K562 (cell line): ENCODE measurements around the gene APOM. TPM values are rescaled to one million over a fixed set of nuclear protein-coding genes. Genes with fewer than 3 reads are reported as not detected.

Source experiments
- CHD7 ChIP-seq: fragments of 200-600 bp; sonication (generic); IDR thresholded peaks from one replicate; pipeline ENCODE4 v1.6.1; 2012; ENCODE audit warnings: mild to moderate bottlenecking, low read depth, low read length, inconsistent platforms
- ELF1 ChIP-seq: fragments of 200-800 bp; sonication (Bioruptor generic); IDR thresholded peaks from 2 replicates; pipeline ENCODE4 v1.6.1; 2016; ENCODE audit warnings: missing genetic modification characterization, missing compliant biosample characterization
- ELK1 ChIP-seq: sonication (generic); formaldehyde crosslinking; IDR thresholded peaks from 2 replicates; pipeline ENCODE4 v1.8.1; 2022; ENCODE audit warnings: missing genetic modification reagents
- NR2F6 ChIP-seq: fragments of 450-650 bp; formaldehyde crosslinking; IDR thresholded peaks from 2 replicates; pipeline ENCODE4 v1.4.0; 2020; ENCODE audit warnings: mild to moderate bottlenecking
- PRMT5 ChIP-seq: sonication (generic); formaldehyde crosslinking; IDR thresholded peaks from 2 replicates; pipeline ENCODE4 v1.5.0; 2020; ENCODE audit warnings: missing genetic modification reagents
- RBFOX2 ChIP-seq: fragments of 200-400 bp; formaldehyde crosslinking; IDR thresholded peaks from 2 replicates; pipeline ENCODE4 v1.6.1; 2017; ENCODE audit warnings: low read depth, mild to moderate bottlenecking, low read length, moderate library complexity
- TAF9B ChIP-seq: fragments of 450-650 bp; IDR thresholded peaks from 2 replicates; pipeline ENCODE4 v1.6.1; 2018; ENCODE audit warnings: mild to moderate bottlenecking; ENCODE audit not compliant: partially characterized antibody
- ZNF384 ChIP-seq: IDR thresholded peaks from 2 replicates; pipeline ENCODE4 v1.6.1; 2012; ENCODE audit warnings: low read depth, low read length, improper control_type of control experiment
- ZNF586 ChIP-seq: fragments of 450-650 bp; formaldehyde crosslinking; conservative IDR thresholded peaks from 2 replicates; pipeline ENCODE4 v1.4.0; 2020; ENCODE audit warnings: mild to moderate bottlenecking, moderate library complexity
- ZNF707 ChIP-seq: fragments of 250-450 bp; sonication (Bioruptor Pico); conservative IDR thresholded peaks from 2 replicates; pipeline ENCODE4 v1.8.0; 2022; ENCODE audit warnings: inconsistent platforms, mild to moderate bottlenecking, moderate library complexity
- polyA plus RNA-seq, 8 experiments: library from polyadenylated mRNA; depleted of rRNA in 4 of 8; stranded (reverse) in 5 of 8; unstranded in 3 of 8; fragments of >200 nt; fragmentation: Nextera tagmentation in 2 of 8; fragmentation: Illumina TruSeq in 1 of 8; extraction: Ambion mirVana in 2 of 8; extraction: Trizol in 1 of 8; gene quantifications; 2 replicates each; pipeline versions ENCODE4 v1.2.1 to v1.2.3, GENCODE V29; 2011 to 2014; ENCODE audit warnings: inconsistent platforms in 1 of 8, missing spikeins in 1 of 8
- total RNA-seq, 7 experiments: library from RNA; depleted of rRNA in 6 of 7; stranded (reverse); fragments of >200 nt in 6 of 7; fragmentation: Illumina TruSeq in 2 of 7; extraction: Trizol in 2 of 7; gene quantifications; 2 replicates each; pipeline versions ENCODE4 v1.2.1 to v1.2.3, GENCODE V29; 2011 to 2021; ENCODE audit warnings: low replicate concordance in 1 of 7
- TF ChIP-seq, protein P1 (sequence below): sonication (generic); formaldehyde crosslinking; IDR thresholded peaks from 2 replicates; pipeline ENCODE4 v1.8.0; 2022; ENCODE audit warnings: mild to moderate bottlenecking, missing genetic modification reagents, borderline replicate concordance
- TF ChIP-seq, protein P2 (sequence below): sonication (generic); formaldehyde crosslinking; IDR thresholded peaks from 2 replicates; pipeline ENCODE4 v1.8.0; 2022; ENCODE audit warnings: missing genetic modification reagents, mild to moderate bottlenecking, borderline replicate concordance

Gene APOM
- total and polyA plus RNA-seq, 9 of the 15 experiments (the other 6 are each of a cell fraction or from before 2014, with no cell fraction given): 5.7 to 24.3 (median 10.4) TPM

- no peak for TF ChIP-seq CHD7
- TF ChIP-seq NR2F6 (CRISPR knock-in tag): peak; percentile 74; the same call in 1 of the 2 replicates
- TF ChIP-seq ZNF707: peak; percentile 23; the same call in 1 of the 2 replicates
- no peak for TF ChIP-seq ELK1 (CRISPR knock-in tag)
- TF ChIP-seq, protein P1, sequence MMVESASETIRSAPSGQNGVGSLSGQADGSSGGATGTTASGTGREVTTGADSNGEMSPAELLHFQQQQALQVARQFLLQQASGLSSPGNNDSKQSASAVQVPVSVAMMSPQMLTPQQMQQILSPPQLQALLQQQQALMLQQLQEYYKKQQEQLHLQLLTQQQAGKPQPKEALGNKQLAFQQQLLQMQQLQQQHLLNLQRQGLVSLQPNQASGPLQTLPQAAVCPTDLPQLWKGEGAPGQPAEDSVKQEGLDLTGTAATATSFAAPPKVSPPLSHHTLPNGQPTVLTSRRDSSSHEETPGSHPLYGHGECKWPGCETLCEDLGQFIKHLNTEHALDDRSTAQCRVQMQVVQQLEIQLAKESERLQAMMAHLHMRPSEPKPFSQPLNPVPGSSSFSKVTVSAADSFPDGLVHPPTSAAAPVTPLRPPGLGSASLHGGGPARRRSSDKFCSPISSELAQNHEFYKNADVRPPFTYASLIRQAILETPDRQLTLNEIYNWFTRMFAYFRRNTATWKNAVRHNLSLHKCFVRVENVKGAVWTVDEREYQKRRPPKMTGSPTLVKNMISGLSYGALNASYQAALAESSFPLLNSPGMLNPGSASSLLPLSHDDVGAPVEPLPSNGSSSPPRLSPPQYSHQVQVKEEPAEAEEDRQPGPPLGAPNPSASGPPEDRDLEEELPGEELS (CRISPR knock-in tag): no peak
- no peak for TF ChIP-seq ZNF586
- TF ChIP-seq ZNF384: no peak
- TF ChIP-seq RBFOX2: no peak
- TF ChIP-seq PRMT5 (CRISPR knock-in tag): no peak
- no peak for TF ChIP-seq ELF1 (tag)
- TF ChIP-seq TAF9B: no peak
- TF ChIP-seq, protein P2, sequence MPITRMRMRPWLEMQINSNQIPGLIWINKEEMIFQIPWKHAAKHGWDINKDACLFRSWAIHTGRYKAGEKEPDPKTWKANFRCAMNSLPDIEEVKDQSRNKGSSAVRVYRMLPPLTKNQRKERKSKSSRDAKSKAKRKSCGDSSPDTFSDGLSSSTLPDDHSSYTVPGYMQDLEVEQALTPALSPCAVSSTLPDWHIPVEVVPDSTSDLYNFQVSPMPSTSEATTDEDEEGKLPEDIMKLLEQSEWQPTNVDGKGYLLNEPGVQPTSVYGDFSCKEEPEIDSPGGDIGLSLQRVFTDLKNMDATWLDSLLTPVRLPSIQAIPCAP (CRISPR knock-in tag): 0 out of 2 replicates have a peak, but pooled peaks have one; percentile 40
These were observed 4.1 kb downstream of the APOM start (continued) for GRCh38 chr6:31659649-31660380.
